Measurements from ENCODE around the gene MTHFSD. TPM values are rescaled to one million over a fixed set of nuclear protein-coding genes. Genes with fewer than 3 reads are reported as not detected.
A peak's percentile ranks its signal among the peaks of the same experiment; 100 is the strongest.

Gene MTHFSD
- total RNA-seq, 1 experiment from 2014 or later = 47.8 TPM

- no peaks in the 10 kb centered on the region for H3K9me3 Mint-ChIP-seq (ENCODE audit: low read depth, unreplicated experiment)
- peak overlapping the region; percentile 76 for H3K4me3 Mint-ChIP-seq (ENCODE audit: low read depth, unreplicated experiment)
- TF ChIP-seq CTCF (IDR thresholded peaks at IDR 0.05; ENCODE audit: unreplicated experiment) = no peak
- BruUV-seq (replicated peaks) = no TSS peak
- no peak for DNase-seq
- CTCF ChIA-PET = no interaction called here
- H3K4me1 Mint-ChIP-seq (ENCODE audit: low read depth, unreplicated experiment) = peaks cover 63% of the 10 kb centered on the region
- intact Hi-C loops (cut with micrococcal nuclease; ENCODE audit: unreplicated experiment) = no loop called here
- H3K27me3 Mint-ChIP-seq (ENCODE audit: unreplicated experiment) = no peaks in the 10 kb centered on the region
- H3K36me3 Mint-ChIP-seq (ENCODE audit: insufficient read depth, unreplicated experiment) = peaks cover 62% of the 10 kb centered on the region
- peak overlapping the region; percentile 53 for H3K27ac Mint-ChIP-seq (ENCODE audit: unreplicated experiment)
Measured at GRCh38 chr16:86581458-86581857, 26.4 kb upstream of the MTHFSD start.

GRCh38 chr16:86580791-86581170 is 25.7 kb upstream of the MTHFSD start:
- H3K4me3 Mint-ChIP-seq (ENCODE audit: low read depth, unreplicated experiment) = peak overlapping the region; percentile 76
- H3K4me1 Mint-ChIP-seq (ENCODE audit: low read depth, unreplicated experiment) = peaks cover 60% of the 10 kb centered on the region
- BruUV-seq (replicated peaks) = no TSS peak
- no peak for DNase-seq
- CTCF ChIA-PET = interaction anchor here (0.6 to 3.1 kb wide), 3 partner anchors 10 to 252 kb away, joined by 3 to 11 read pairs (median 3); no protein-coding TSS in a partner anchor
- H3K9me3 Mint-ChIP-seq (ENCODE audit: low read depth, unreplicated experiment) = no peaks in the 10 kb centered on the region
- H3K27ac Mint-ChIP-seq (ENCODE audit: unreplicated experiment) = peak overlapping the region; percentile 86
- no peak for TF ChIP-seq CTCF (IDR thresholded peaks at IDR 0.05; ENCODE audit: unreplicated experiment)
- no peaks in the 10 kb centered on the region for H3K27me3 Mint-ChIP-seq (ENCODE audit: unreplicated experiment)
- H3K36me3 Mint-ChIP-seq (ENCODE audit: insufficient read depth, unreplicated experiment) = peaks cover 69% of the 10 kb centered on the region
- intact Hi-C loops (cut with micrococcal nuclease; ENCODE audit: unreplicated experiment) = no loop called here

- H3K9me3 Mint-ChIP-seq (ENCODE audit: low read depth, unreplicated experiment) = no peaks in the 10 kb centered on the region
- TSS peak; percentile 6 for BruUV-seq (replicated peaks)
- CTCF ChIA-PET = interaction anchor here (0.6 to 3.1 kb wide), 3 partner anchors 10 to 253 kb away, joined by 3 to 11 read pairs (median 3); no protein-coding TSS in a partner anchor
- DNase-seq = no peak
- peak overlapping the region; percentile 76 for H3K4me3 Mint-ChIP-seq (ENCODE audit: low read depth, unreplicated experiment)
- no peaks in the 10 kb centered on the region for H3K27me3 Mint-ChIP-seq (ENCODE audit: unreplicated experiment)
- H3K27ac Mint-ChIP-seq (ENCODE audit: unreplicated experiment) = peak overlapping the region; percentile 86
- H3K36me3 Mint-ChIP-seq (ENCODE audit: insufficient read depth, unreplicated experiment) = peaks cover 67% of the 10 kb centered on the region
- H3K4me1 Mint-ChIP-seq (ENCODE audit: low read depth, unreplicated experiment) = peaks cover 54% of the 10 kb centered on the region
- intact Hi-C loops (cut with micrococcal nuclease; ENCODE audit: unreplicated experiment) = no loop called here
- TF ChIP-seq CTCF (IDR thresholded peaks at IDR 0.05; ENCODE audit: unreplicated experiment) = no peak
Measured at GRCh38 chr16:86580063-86580790, 25.2 kb upstream of the MTHFSD start.

- CTCF ChIA-PET = interaction anchor here (1.1 to 3.1 kb wide), 2 partner anchors 9 to 11 kb away, joined by 3 to 11 read pairs; no protein-coding TSS in a partner anchor
- Mint-ChIP-seq H3K36me3 (ENCODE audit: insufficient read depth, unreplicated experiment) (peaks cover 61% of the 10 kb centered on the region), H3K4me1 (ENCODE audit: low read depth, unreplicated experiment) (peaks cover 52% of the 10 kb centered on the region), H3K9me3 (ENCODE audit: low read depth, unreplicated experiment) (no peaks in the 10 kb centered on the region), H3K27ac (ENCODE audit: unreplicated experiment) (peak overlapping the region; percentile 88), H3K27me3 (ENCODE audit: unreplicated experiment) (no peaks in the 10 kb centered on the region), H3K4me3 (ENCODE audit: low read depth, unreplicated experiment) (peak overlapping the region; percentile 76)
- peak; percentile 47 for DNase-seq
- BruUV-seq (replicated peaks) = no TSS peak
- TF ChIP-seq CTCF (IDR thresholded peaks at IDR 0.05; ENCODE audit: unreplicated experiment) = no peak
- intact Hi-C loops (cut with micrococcal nuclease; ENCODE audit: unreplicated experiment) = loop anchor here (5.0 kb wide), 1 partner anchor 298 kb away; no protein-coding TSS in a partner anchor
Measured at GRCh38 chr16:86579268-86580062, 24.4 kb upstream of the MTHFSD start.

All from Calu3 (cell line).